ENCODE measurements around the gene KRTAP10-9.
"Not testable (repeated sequence)": the region's sequence is repeated elsewhere in the genome, so short reads cannot be mapped to it uniquely, and the experiment has no call there.

Gene KRTAP10-9

GRCh38 chr21:44626673-44627143 is at the start of gene KRTAP10-9:
KRTAP10-9 (plus strand) TSS chr21:44627093; CDS start chr21:44627172, 79 bp downstream.
- no peak for DNase-seq

- DNase-seq: no peak
Measured at GRCh38 chr21:44578371-44579055, 48.4 kb upstream of the KRTAP10-9 start.

GRCh38 chr21:44579056-44579832 is 47.6 kb upstream of the KRTAP10-9 start:
- no peak for DNase-seq

GRCh38 chr21:44579833-44580144 is 47.1 kb upstream of the KRTAP10-9 start:
- no peak for DNase-seq

GRCh38 chr21:44580231-44580821 is 46.6 kb upstream of the KRTAP10-9 start, which contains the start of gene KRTAP10-5:
KRTAP10-5 (minus strand) TSS chr21:44580604; CDS start chr21:44580578, 26 bp downstream.
- DNase-seq: not testable (repeated sequence)

GRCh38 chr21:44581158-44581557 is 45.7 kb upstream of the KRTAP10-9 start:
- DNase-seq: no peak

- DNase-seq: no peak
Measured at GRCh38 chr21:44582055-44582454, 44.8 kb upstream of the KRTAP10-9 start.

GRCh38 chr21:44583089-44583799 is 43.6 kb upstream of the KRTAP10-9 start:
- DNase-seq: no peak

GRCh38 chr21:44583800-44584147 is 43.1 kb upstream of the KRTAP10-9 start:
- DNase-seq: no peak

GRCh38 chr21:44585892-44586291 is 41.0 kb upstream of the KRTAP10-9 start:
- no peak for DNase-seq

GRCh38 chr21:44589094-44589493 is 37.8 kb upstream of the KRTAP10-9 start:
- no peak for DNase-seq

- DNase-seq: no peak
Measured at GRCh38 chr21:44589586-44590305, 37.1 kb upstream of the KRTAP10-9 start.

GRCh38 chr21:44590311-44590721 is 36.6 kb upstream of the KRTAP10-9 start:
- DNase-seq: no peak

GRCh38 chr21:44590897-44591800 is 35.7 kb upstream of the KRTAP10-9 start:
- not testable (repeated sequence) for DNase-seq

GRCh38 chr21:44591801-44592130 is 35.1 kb upstream of the KRTAP10-9 start:
- not testable (repeated sequence) for DNase-seq

- no peak for DNase-seq
Measured at GRCh38 chr21:44592446-44593311, 34.2 kb upstream of the KRTAP10-9 start, which contains the start of gene KRTAP10-6. KRTAP10-6 (minus strand) TSS chr21:44592505; CDS start chr21:44592484, 21 bp downstream.

- DNase-seq: no peak
Measured at GRCh38 chr21:44593598-44594405, 33.1 kb upstream of the KRTAP10-9 start.

- no peak for DNase-seq
Measured at GRCh38 chr21:44594406-44594916, 32.4 kb upstream of the KRTAP10-9 start.

GRCh38 chr21:44595524-44595923 is 31.4 kb upstream of the KRTAP10-9 start:
- DNase-seq: no peak

All from activated gamma-delta T cell treated with Interleukin-2 at 50 U/mL for 16 hours (primary cell).